ELF-1 (cell line): ENCODE data around the gene PMPCB.

Source experiments
- DNase-seq: peaks from one replicate; pipeline ENCODE4 v3.0.0-alpha.2; 2016; ENCODE audit warnings: low read depth, low spot score

PMPCB gene

GRCh38 chr7:103325744-103326143, 28.5 kb downstream of the PMPCB start:
- no peak for DNase-seq

GRCh38 chr7:103336761-103337160, 39.5 kb downstream of the PMPCB start:
- no peak for DNase-seq

- DNase-seq, result no peak
Measured at GRCh38 chr7:103338864-103339263, 41.6 kb downstream of the PMPCB start.

GRCh38 chr7:103341466-103341865, 44.2 kb downstream of the PMPCB start:
- no peak for DNase-seq

GRCh38 chr7:103343332-103343731, 46.1 kb downstream of the PMPCB start:
- no peak for DNase-seq

GRCh38 chr7:103343758-103344452, 46.7 kb downstream of the PMPCB start:
- no peak for DNase-seq

- DNase-seq, result peak; percentile 86
Measured at GRCh38 chr7:103344453-103345149, 47.4 kb downstream of the PMPCB start, which contains the start of gene DNAJC2. Gene DNAJC2, minus strand, starts transcription at chr7:103344767. Its CDS starts 145 bp downstream, at chr7:103344622.

GRCh38 chr7:103346396-103346795, 49.2 kb downstream of the PMPCB start:
- no peak for DNase-seq

- DNase-seq, result peak; percentile 90
Measured at GRCh38 chr7:103347507-103348267, 50.5 kb downstream of the PMPCB start, which contains the start of gene PSMC2. Gene PSMC2, plus strand, starts transcription at chr7:103347643. Its CDS starts 69 bp downstream, at chr7:103347712.

- DNase-seq, result no peak
Measured at GRCh38 chr7:103348452-103348851, 51.2 kb downstream of the PMPCB start.

- DNase-seq, result no peak
Measured at GRCh38 chr7:103348959-103349358, 51.7 kb downstream of the PMPCB start.

GRCh38 chr7:103349805-103350204, 52.6 kb downstream of the PMPCB start:
- DNase-seq, result no peak
